OCI-LY1 (cell line): ENCODE measurements around the gene SNAPC5.
"Not testable (repeated sequence)": the region's sequence is repeated elsewhere in the genome, so short reads cannot be mapped to it uniquely, and the experiment has no call there.

ENCODE experiments used
- CTCF ChIP-seq: fragments of 200-600 bp; sonication (generic), shearing (Covaris generic); IDR thresholded peaks from 2 replicates; pipeline ENCODE4 v1.5.1; 2017; ENCODE audit warnings: mild to moderate bottlenecking, antibody characterized with exemption, low read length, moderate library complexity, mixed read lengths
- EZH2 ChIP-seq: fragments of 200-600 bp; sonication (generic), shearing (Covaris generic); IDR thresholded peaks from 2 replicates; pipeline ENCODE4 v1.8.0; 2017; ENCODE audit warnings: borderline replicate concordance, mixed run types, mild to moderate bottlenecking, antibody characterized with exemption, low read length, moderate library complexity, mixed read lengths

GRCh38 chr15:66467162-66468040, 30.2 kb downstream of the SNAPC5 start:
- TF ChIP-seq CTCF, EZH2: not testable (repeated sequence)
